Mucosa of descending colon (tissue), 3 donors: ENCODE measurements around the gene CXCR1. TPM values are rescaled to one million over a fixed set of nuclear protein-coding genes. Genes with fewer than 3 reads are reported as not detected.

Source experiments
- ATAC-seq: fragments of 200-7000 bp; cut with Tn5 transposase; one replicate; pipeline ENCODE4 v1.9.1; 2020; ENCODE audit warnings: mild to moderate bottlenecking, moderate library complexity
- DNase-seq, 3 donors: peaks; one replicate each; pipeline ENCODE4 v3.0.0-alpha.2; 2020
- H3K36me3 ChIP-seq: fragments of 200-600 bp; one replicate; pipeline ENCODE4 v1.8.0; 2021; ENCODE audit warnings: low read depth, mild to moderate bottlenecking
- H3K4me1 ChIP-seq: fragments of 200-600 bp; one replicate; pipeline ENCODE4 v1.8.0; 2021; ENCODE audit warnings: low read depth, mild to moderate bottlenecking
- H3K4me3 ChIP-seq: fragments of 200-600 bp; one replicate; pipeline ENCODE4 v1.8.0; 2021; ENCODE audit warnings: mild to moderate bottlenecking
- H3K9me3 ChIP-seq: fragments of 200-600 bp; one replicate; pipeline ENCODE4 v1.8.0; 2021; ENCODE audit warnings: mild to moderate bottlenecking
- intact Hi-C, 2 donors: fragments of 100-400 bp; cut with DNase I in 1 of 2; cut with micrococcal nuclease in 1 of 2; formaldehyde crosslinking; loops; one replicate each; pipeline versions ENCODE4 v1.11.0 to v1.11.1; 2022; cut with DNase I, micrococcal nuclease
- total RNA-seq, 3 donors: library from RNA; stranded (reverse); fragmentation: NEBNext Ultra II Directional in 2 of 3; extraction: Animal tissue kit (Norgen Biotek cat#: 25700) in 2 of 3; gene quantifications; one replicate each; pipeline versions ENCODE4 v1.2.1 to v1.2.4, GENCODE V29; 2021 to 2023
- TF ChIP-seq, protein P1 (sequence below): fragments of 200-600 bp; IDR thresholded peaks from one replicate; pipeline ENCODE4 v1.8.0; 2022; ENCODE audit warnings: antibody characterized with exemption, mild to moderate bottlenecking
- donor health status: DM: no; HTN: no; CAD: no; lungs with moderate emphysema.
- donor health status: DM: no; HTN: no; CAD: no.
- donor health status: DM: no; HTN: yes; CAD: no.

The CXCR1 gene
- total RNA-seq, 3 donors from 2014 or later, result 0.13 to 0.27 TPM; not detected in 1

DNA sequence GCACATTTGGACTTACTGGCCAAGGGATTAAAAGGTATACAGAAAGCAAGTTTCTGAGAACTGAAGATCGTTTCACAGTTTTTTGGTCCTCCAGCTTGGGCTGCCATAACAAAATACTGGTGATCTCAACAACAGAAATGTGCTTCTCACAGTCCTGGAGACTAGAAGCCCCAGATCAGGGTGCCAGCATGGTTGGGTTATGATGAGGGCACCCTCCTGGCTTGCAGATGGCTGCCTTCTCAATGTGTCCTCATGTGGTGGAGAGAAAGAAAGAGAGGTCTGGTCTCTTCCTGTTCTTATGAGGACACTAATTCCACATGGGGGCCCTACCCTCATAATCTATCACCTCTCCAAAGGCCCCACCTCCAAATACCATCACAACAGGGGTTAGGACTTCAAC is 20.1 kb upstream of the CXCR1 start:
- intact Hi-C loops, result loop anchor here (10.0 kb wide), 1 partner anchor 68 kb away; no protein-coding TSS in a partner anchor
- TF ChIP-seq, protein P1, sequence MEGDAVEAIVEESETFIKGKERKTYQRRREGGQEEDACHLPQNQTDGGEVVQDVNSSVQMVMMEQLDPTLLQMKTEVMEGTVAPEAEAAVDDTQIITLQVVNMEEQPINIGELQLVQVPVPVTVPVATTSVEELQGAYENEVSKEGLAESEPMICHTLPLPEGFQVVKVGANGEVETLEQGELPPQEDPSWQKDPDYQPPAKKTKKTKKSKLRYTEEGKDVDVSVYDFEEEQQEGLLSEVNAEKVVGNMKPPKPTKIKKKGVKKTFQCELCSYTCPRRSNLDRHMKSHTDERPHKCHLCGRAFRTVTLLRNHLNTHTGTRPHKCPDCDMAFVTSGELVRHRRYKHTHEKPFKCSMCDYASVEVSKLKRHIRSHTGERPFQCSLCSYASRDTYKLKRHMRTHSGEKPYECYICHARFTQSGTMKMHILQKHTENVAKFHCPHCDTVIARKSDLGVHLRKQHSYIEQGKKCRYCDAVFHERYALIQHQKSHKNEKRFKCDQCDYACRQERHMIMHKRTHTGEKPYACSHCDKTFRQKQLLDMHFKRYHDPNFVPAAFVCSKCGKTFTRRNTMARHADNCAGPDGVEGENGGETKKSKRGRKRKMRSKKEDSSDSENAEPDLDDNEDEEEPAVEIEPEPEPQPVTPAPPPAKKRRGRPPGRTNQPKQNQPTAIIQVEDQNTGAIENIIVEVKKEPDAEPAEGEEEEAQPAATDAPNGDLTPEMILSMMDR, result no peak
- peaks cover 4% of the 10 kb centered on the region for H3K4me1 ChIP-seq
- ATAC-seq, result no peak
- DNase-seq, result no peak
- no peaks in the 10 kb centered on the region for H3K9me3 ChIP-seq
- no peak overlapping the region for H3K4me3 ChIP-seq
- H3K36me3 ChIP-seq, result no peaks in the 10 kb centered on the region

DNA sequence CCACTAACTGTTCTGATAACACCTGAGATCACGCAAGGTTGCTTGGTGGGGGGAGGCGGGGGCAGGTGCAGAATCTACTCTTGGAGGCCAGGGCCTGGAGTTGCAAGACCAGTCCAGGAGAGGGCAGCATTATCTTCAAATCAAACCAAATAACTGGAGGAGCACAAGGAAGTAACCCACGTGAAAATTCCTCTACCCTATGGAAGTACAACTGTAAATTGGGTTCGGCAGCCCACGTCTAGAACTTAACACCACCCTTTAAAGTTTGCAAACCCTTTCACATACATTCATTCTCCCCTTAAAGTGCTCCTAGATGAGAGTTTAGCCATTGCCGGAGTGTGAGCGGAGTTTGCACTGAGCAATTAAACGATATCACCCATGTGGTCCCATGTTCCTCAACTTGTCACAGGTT is 19.6 kb upstream of the CXCR1 start:
- no peaks in the 10 kb centered on the region for H3K36me3 ChIP-seq
- ATAC-seq (peak; percentile 98), DNase-seq (peak; percentile 57 to 88 (median 76))
- TF ChIP-seq, protein P1, result peak; percentile 82
- H3K4me1 ChIP-seq, result peaks cover 7% of the 10 kb centered on the region
- intact Hi-C loops, result loop anchor here (10.0 kb wide), 1 partner anchor 68 kb away; no protein-coding TSS in a partner anchor
- H3K4me3 ChIP-seq, result no peak overlapping the region
- no peaks in the 10 kb centered on the region for H3K9me3 ChIP-seq

DNA sequence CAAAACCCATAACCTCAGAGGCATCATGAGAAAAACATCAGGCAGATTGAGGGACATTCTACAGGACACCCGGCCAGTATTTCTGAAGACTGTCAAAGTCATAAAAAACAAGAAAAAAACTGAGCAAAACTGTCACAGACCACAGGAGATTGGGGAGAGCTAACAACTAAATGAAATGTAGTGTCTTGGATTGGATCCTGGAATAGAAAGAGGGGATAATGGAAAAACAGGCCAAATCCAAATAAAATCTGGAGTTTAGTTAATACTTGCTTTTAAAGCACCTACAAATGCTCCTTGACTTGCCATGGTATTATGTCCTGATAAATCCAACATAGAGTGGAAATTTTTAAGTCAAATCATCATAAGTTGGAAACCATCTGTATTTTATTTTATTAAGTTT is 17.6 kb upstream of the CXCR1 start:
- intact Hi-C loops, result loop anchor here (10.0 kb wide), 1 partner anchor 70 kb away; no protein-coding TSS in a partner anchor
- H3K4me3 ChIP-seq, result no peak overlapping the region
- no peaks in the 10 kb centered on the region for H3K9me3 ChIP-seq

DNA sequence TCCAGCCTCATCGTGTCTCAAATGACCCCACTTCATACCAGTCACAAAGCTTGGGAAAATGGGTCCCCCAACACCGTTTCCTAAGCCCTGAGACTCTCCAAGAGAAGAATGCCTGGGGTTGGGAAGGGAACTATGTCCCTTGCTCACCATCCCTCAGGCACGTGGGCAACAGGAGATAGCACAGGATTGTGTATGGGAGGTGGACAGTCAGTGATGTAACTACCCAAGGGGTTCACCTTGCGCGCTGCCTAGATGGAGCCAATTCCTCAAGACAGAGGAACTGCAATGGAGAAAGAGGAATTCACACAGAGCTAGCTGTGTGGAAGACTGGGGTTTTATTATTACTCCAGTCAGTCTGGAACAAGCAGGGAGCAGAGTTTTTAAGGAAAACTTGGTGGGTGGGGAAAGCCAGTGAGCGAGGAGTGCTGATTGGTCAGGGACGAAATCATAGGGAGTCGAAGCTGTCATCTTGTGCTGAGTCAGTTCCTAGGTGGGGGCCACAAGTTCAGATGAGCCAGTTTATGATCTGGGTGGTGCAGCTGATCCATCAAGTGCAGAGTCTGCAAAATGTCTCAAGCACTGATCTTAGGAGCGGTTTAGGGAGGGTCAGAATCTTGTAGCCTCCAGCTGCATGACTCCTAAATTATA is 13.8 kb upstream of the CXCR1 start:
- DNase-seq (peak in 2 of 3 donors; percentile 34 to 52), ATAC-seq (peak; percentile 48)

More for the DNA sequence above, 17.6 kb upstream of the CXCR1 start:
- TF ChIP-seq, protein P1, result no peak
- ATAC-seq (no peak), DNase-seq (no peak)
- Histone ChIP-seq H3K4me1 (peaks cover 16% of the 10 kb centered on the region), H3K36me3 (no peaks in the 10 kb centered on the region)

DNA sequence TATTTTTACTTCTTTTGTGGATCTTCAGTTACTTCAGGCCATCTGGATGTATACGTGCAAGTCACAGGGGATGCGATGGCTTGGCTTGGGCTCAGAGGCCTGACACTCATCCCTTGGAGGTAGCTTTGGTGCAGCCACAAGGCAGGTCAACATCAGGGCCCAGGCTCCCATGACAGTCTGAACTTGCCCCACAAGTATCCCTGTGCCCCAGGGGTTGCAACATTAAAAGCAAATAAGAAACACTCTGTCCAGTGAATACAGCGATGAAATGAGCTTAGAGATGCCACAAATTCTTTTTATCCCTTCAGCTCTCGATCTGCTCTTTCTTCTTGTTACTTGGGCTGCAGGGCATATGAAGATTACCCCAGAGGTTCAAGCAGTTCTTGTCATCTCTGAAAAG is 13.0 kb upstream of the CXCR1 start:
- intact Hi-C loops, result loop anchor here (10.0 kb wide), 1 partner anchor 75 kb away; no protein-coding TSS in a partner anchor
- no peak for ATAC-seq
- TF ChIP-seq, protein P1, result no peak

More for the DNA sequence above, 13.8 kb upstream of the CXCR1 start:
- H3K36me3 ChIP-seq, result no peaks in the 10 kb centered on the region
- peaks cover 11% of the 10 kb centered on the region for H3K4me1 ChIP-seq
- TF ChIP-seq, protein P1, result no peak
- intact Hi-C loops, result loop anchor here (10.0 kb wide), 1 partner anchor 74 kb away; no protein-coding TSS in a partner anchor
- no peaks in the 10 kb centered on the region for H3K9me3 ChIP-seq
- H3K4me3 ChIP-seq, result no peak overlapping the region

More for the DNA sequence above, 13.0 kb upstream of the CXCR1 start:
- no peak overlapping the region for H3K4me3 ChIP-seq
- H3K4me1 ChIP-seq, result peaks cover 11% of the 10 kb centered on the region
- no peaks in the 10 kb centered on the region for H3K9me3 ChIP-seq
- no peaks in the 10 kb centered on the region for H3K36me3 ChIP-seq
- no peak for DNase-seq
